Glutamatergic neuron (in vitro differentiated cells): ENCODE data around the gene LAMA2. TPM values are rescaled to one million over a fixed set of nuclear protein-coding genes. Genes with fewer than 3 reads are reported as not detected.

Source experiments
- DNase-seq: peaks from one replicate; pipeline ENCODE4 v3.0.0; 2022
- H3K27ac Mint-ChIP-seq: one replicate; pipeline ENCODE4 v1.8.0; 2020; ENCODE audit warnings: mild to moderate bottlenecking, mixed read lengths, inconsistent platforms; ENCODE audit not compliant: unreplicated experiment
- H3K27me3 Mint-ChIP-seq: one replicate; pipeline ENCODE4 v1.8.0; 2020; ENCODE audit warnings: mild to moderate bottlenecking, moderate library complexity, mixed read lengths, inconsistent platforms; ENCODE audit not compliant: unreplicated experiment
- H3K36me3 Mint-ChIP-seq: one replicate; pipeline ENCODE4 v1.8.0; 2020; ENCODE audit warnings: mild to moderate bottlenecking, mixed read lengths, inconsistent platforms; ENCODE audit not compliant: unreplicated experiment
- H3K4me1 Mint-ChIP-seq: one replicate; pipeline ENCODE4 v1.8.0; 2020; ENCODE audit warnings: mild to moderate bottlenecking, low read depth, mixed read lengths, inconsistent platforms; ENCODE audit not compliant: unreplicated experiment
- H3K4me3 Mint-ChIP-seq: one replicate; pipeline ENCODE4 v1.8.0; 2020; ENCODE audit warnings: mild to moderate bottlenecking, mixed read lengths, inconsistent platforms; ENCODE audit not compliant: unreplicated experiment
- H3K9me3 Mint-ChIP-seq: one replicate; pipeline ENCODE4 v1.8.0; 2020; ENCODE audit warnings: mild to moderate bottlenecking, moderate library complexity, mixed read lengths, inconsistent platforms; ENCODE audit not compliant: unreplicated experiment
- total RNA-seq: library from RNA; stranded (reverse); fragmentation: NEBNext Ultra II Directional; extraction: Animal tissue kit (Norgen Biotek cat#: 25700); gene quantifications from one replicate; pipeline ENCODE4 v1.2.1, GENCODE V29; 2021; ENCODE audit not compliant: unreplicated experiment
- TF ChIP-seq, protein P1 (sequence below): fragments of 200-600 bp; sonication (generic); IDR thresholded peaks from one replicate; pipeline ENCODE4 v1.5.0; 2021; ENCODE audit not compliant: partially characterized antibody, unreplicated experiment

The LAMA2 gene
- total RNA-seq, 1 donor from 2014 or later: 2.4 TPM

DNA sequence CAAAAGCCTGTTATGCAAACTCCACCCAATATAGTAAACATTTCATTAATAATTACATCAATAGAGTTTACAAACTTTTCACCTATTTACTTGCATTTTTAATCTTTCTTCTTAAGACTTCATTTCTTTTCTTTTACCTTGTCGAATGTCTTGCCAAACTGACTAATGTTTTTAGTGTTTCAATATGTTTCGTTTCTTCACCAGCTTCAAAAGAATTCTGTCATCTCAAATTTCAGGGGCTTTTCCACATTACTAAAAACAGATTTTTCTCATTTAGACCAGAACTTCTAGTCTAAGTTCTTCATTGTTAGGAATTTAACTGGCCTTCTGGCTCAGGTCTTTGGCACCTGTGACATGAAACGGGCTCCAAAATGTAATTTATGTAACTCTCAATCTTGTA lies 630.5 kb downstream of the LAMA2 start:
- Mint-ChIP-seq H3K36me3 (no peaks in the 10 kb centered on the region), H3K4me1 (no peaks in the 10 kb centered on the region)

DNA sequence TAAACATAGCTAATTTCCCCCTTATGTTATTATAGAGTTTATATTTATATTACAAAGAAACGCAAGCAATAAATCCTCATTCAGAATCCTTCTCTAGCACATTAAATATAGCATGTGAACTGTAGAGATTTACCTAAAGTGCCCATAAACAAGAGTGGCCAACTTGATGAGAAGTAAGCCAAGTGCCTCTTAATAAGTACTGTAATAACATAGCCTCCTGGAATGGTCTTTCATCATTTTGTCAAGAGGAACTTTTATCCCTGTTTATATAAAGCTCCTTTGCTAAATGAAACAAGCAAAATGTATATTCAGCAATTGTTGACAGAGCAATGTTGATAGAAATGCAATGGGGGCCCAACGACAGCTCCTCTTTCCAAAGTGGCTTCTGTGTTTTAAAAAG lies 632.1 kb downstream of the LAMA2 start:
- Mint-ChIP-seq H3K9me3 (no peaks in the 10 kb centered on the region), H3K27ac (no peak overlapping the region), H3K36me3 (no peaks in the 10 kb centered on the region), H3K4me3 (no peak overlapping the region), H3K4me1 (no peaks in the 10 kb centered on the region), H3K27me3 (no peaks in the 10 kb centered on the region)
- DNase-seq: no peak
- TF ChIP-seq, protein P1, sequence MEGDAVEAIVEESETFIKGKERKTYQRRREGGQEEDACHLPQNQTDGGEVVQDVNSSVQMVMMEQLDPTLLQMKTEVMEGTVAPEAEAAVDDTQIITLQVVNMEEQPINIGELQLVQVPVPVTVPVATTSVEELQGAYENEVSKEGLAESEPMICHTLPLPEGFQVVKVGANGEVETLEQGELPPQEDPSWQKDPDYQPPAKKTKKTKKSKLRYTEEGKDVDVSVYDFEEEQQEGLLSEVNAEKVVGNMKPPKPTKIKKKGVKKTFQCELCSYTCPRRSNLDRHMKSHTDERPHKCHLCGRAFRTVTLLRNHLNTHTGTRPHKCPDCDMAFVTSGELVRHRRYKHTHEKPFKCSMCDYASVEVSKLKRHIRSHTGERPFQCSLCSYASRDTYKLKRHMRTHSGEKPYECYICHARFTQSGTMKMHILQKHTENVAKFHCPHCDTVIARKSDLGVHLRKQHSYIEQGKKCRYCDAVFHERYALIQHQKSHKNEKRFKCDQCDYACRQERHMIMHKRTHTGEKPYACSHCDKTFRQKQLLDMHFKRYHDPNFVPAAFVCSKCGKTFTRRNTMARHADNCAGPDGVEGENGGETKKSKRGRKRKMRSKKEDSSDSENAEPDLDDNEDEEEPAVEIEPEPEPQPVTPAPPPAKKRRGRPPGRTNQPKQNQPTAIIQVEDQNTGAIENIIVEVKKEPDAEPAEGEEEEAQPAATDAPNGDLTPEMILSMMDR: no peak

More for the DNA sequence above, 630.5 kb downstream of the LAMA2 start:
- no peaks in the 10 kb centered on the region for H3K27me3 Mint-ChIP-seq
- H3K9me3 Mint-ChIP-seq: no peaks in the 10 kb centered on the region
- no peak overlapping the region for H3K27ac Mint-ChIP-seq
- no peak overlapping the region for H3K4me3 Mint-ChIP-seq
- no peak for DNase-seq
- TF ChIP-seq, protein P1: no peak

DNA sequence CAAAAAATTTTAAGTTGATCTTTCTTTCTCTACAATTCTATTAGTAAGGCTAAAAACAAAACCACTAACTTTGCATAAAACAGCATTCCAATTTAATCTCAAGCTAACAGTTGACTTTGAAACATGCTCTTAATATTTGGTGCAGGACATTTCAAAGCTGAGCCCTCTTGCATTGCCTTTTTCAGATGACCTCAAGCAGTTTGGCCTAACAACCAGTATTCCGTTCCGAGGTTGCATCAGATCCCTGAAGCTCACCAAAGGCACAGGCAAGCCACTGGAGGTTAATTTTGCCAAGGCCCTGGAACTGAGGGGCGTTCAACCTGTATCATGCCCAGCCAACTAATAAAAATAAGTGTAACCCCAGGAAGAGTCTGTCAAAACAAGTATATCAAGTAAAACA lies 633.1 kb downstream of the LAMA2 start:
- DNase-seq: no peak
- TF ChIP-seq, protein P1: no peak
- H3K4me1 Mint-ChIP-seq: no peaks in the 10 kb centered on the region
- no peaks in the 10 kb centered on the region for H3K36me3 Mint-ChIP-seq
- no peak overlapping the region for H3K4me3 Mint-ChIP-seq
- H3K27me3 Mint-ChIP-seq: no peaks in the 10 kb centered on the region
- H3K9me3 Mint-ChIP-seq: no peaks in the 10 kb centered on the region
- no peak overlapping the region for H3K27ac Mint-ChIP-seq

DNA sequence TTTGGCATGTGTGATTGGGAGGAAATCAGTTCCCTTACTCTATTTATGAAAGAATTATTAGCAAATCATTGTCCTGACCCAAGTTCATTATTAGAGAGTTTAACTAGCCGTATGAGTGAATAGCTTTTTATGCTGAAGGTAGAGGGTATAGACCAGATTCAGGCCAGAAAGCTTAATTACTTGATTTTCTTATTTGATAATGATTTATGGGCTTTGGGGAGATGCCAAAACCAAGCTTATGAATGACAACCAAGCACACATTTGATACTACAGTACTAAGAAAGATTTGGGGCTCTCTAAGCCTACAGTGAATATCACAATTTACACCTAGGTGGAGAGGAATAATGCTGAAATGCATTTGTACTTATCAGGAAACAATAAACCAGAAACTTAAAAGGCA lies 633.8 kb downstream of the LAMA2 start:
- no peak overlapping the region for H3K4me3 Mint-ChIP-seq
- no peaks in the 10 kb centered on the region for H3K4me1 Mint-ChIP-seq
- TF ChIP-seq, protein P1: no peak
- H3K27me3 Mint-ChIP-seq: no peaks in the 10 kb centered on the region
- H3K36me3 Mint-ChIP-seq: no peaks in the 10 kb centered on the region
- no peaks in the 10 kb centered on the region for H3K9me3 Mint-ChIP-seq
- DNase-seq: no peak
- H3K27ac Mint-ChIP-seq: no peak overlapping the region

DNA sequence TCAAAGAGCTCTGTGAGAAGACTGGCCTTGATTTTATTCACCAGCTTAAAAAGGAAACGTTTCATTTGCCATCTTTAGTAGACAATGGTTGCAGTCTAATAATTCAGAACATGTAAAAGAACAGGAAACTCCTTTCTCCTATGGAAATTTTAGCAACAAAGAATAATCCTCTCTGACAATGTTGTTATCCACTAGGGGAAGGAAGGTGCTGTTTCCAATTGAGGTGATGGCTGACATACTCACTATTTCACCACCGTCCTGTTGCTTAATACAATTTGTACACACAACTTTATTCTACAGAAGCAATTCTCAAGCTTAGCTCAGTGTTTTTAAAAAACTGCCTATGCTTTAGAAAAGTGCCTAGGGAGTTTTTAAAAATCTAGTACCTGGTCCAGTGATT lies 634.4 kb downstream of the LAMA2 start:
- Mint-ChIP-seq H3K4me3 (no peak overlapping the region), H3K9me3 (no peaks in the 10 kb centered on the region), H3K36me3 (no peaks in the 10 kb centered on the region), H3K4me1 (no peaks in the 10 kb centered on the region), H3K27ac (no peak overlapping the region), H3K27me3 (no peaks in the 10 kb centered on the region)
- DNase-seq: no peak
- TF ChIP-seq, protein P1: no peak
